ENCODE results near the gene RIPK1.

DNA sequence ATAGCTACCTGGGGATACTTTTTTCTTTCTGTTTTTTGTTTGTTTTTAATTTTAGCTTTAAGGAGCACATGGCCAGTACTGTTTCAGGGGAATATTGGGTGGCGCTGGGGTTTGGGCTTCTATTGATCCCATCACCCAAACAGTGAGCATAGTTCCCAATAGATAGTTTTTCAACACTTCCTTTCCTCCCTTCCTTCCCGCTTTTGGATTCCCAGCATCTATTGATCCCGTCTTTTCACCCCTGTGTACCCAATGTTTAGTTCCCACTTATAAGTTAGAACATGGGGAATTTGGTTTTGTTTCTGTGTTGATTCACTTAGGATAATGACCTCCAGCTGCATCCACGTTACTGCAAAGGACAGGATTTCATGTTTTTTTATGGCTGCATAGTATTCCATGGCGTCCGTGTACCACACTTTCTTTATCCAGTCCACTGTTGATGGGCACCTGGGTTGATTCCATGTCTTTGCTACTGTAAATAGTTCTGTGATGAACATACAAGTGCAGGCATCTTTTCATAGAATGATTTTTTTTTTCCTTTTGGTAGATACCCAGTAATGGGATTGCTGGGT is 48.5 kb upstream of the RIPK1 start:
- TF ChIP-seq, protein P1, sequence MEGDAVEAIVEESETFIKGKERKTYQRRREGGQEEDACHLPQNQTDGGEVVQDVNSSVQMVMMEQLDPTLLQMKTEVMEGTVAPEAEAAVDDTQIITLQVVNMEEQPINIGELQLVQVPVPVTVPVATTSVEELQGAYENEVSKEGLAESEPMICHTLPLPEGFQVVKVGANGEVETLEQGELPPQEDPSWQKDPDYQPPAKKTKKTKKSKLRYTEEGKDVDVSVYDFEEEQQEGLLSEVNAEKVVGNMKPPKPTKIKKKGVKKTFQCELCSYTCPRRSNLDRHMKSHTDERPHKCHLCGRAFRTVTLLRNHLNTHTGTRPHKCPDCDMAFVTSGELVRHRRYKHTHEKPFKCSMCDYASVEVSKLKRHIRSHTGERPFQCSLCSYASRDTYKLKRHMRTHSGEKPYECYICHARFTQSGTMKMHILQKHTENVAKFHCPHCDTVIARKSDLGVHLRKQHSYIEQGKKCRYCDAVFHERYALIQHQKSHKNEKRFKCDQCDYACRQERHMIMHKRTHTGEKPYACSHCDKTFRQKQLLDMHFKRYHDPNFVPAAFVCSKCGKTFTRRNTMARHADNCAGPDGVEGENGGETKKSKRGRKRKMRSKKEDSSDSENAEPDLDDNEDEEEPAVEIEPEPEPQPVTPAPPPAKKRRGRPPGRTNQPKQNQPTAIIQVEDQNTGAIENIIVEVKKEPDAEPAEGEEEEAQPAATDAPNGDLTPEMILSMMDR (IDR thresholded peaks at IDR 0.05): no peak
- TF ChIP-seq EZH2 (IDR thresholded peaks at IDR 0.05): no peak
